Fibroblast of mammary gland (primary cell): Measurements from ENCODE around the gene TEDC1.

ENCODE experiments used
- DNase-seq: peaks from one replicate; pipeline ENCODE4 v3.0.0-alpha.2; 2010; ENCODE audit warnings: low read depth
- H3K4me3 ChIP-seq: 2 replicates; pipeline ENCODE4 v1.5.1; 2011; ENCODE audit warnings: low read depth, mild to moderate bottlenecking, low read length, moderate library complexity; ENCODE audit not compliant: control insufficient read depth
- TF ChIP-seq, protein P1 (sequence below): conservative IDR thresholded peaks from 2 replicates; pipeline ENCODE4 v1.5.1; 2011; ENCODE audit warnings: low read depth, low read length, inconsistent platforms; ENCODE audit not compliant: control insufficient read depth, insufficient read depth

The TEDC1 gene

GRCh38 chr14:105495101-105495989 lies 4.3 kb downstream of the TEDC1 start:
- TF ChIP-seq, protein P1, sequence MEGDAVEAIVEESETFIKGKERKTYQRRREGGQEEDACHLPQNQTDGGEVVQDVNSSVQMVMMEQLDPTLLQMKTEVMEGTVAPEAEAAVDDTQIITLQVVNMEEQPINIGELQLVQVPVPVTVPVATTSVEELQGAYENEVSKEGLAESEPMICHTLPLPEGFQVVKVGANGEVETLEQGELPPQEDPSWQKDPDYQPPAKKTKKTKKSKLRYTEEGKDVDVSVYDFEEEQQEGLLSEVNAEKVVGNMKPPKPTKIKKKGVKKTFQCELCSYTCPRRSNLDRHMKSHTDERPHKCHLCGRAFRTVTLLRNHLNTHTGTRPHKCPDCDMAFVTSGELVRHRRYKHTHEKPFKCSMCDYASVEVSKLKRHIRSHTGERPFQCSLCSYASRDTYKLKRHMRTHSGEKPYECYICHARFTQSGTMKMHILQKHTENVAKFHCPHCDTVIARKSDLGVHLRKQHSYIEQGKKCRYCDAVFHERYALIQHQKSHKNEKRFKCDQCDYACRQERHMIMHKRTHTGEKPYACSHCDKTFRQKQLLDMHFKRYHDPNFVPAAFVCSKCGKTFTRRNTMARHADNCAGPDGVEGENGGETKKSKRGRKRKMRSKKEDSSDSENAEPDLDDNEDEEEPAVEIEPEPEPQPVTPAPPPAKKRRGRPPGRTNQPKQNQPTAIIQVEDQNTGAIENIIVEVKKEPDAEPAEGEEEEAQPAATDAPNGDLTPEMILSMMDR = no peak
- H3K4me3 ChIP-seq = no peak overlapping the region
- DNase-seq = no peak

DNA sequence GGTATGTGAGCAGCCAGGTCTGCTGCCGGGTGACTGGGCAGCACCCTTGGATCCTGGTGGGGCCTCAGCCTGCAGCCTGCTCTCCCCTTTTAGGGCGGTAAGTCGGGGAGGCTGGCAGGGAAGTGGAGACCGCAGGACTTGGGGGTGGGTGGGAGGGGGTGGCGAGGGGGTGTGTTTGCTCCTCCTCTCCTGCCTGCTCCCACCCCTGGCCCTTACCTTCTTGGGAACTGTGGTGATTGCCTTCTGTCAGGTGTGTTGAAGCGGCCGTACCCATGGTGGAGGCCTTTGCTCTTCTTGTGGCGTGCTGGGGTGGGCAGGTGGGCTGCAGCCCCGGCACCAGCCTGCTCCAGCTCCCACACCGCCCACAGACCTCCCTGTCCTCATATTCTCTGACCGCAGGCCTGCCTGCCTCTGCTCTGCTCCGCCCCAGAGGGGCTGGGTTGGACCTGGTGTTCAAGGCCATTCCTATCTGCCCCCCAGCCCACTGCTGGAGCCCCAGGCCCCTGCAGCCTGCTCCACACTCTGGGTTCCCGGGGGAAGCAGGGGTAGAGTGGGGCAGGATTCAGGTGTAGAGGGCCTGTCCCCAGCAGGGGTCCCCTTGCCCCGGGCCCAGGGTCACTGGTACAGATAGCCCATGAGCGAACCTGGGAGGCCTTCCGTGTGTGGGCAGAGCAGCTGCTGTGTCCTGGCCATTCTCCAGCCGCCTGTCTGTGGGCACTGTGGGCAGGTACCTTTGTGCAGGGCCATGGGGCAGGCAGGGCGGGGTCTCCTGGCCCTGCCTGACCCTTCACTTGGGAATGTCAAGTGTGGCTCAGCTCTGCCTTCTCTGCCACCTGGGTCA lies 5.2 kb downstream of the TEDC1 start:
- DNase-seq = no peak
- TF ChIP-seq, protein P1 = no peak
- no peak overlapping the region for H3K4me3 ChIP-seq

DNA sequence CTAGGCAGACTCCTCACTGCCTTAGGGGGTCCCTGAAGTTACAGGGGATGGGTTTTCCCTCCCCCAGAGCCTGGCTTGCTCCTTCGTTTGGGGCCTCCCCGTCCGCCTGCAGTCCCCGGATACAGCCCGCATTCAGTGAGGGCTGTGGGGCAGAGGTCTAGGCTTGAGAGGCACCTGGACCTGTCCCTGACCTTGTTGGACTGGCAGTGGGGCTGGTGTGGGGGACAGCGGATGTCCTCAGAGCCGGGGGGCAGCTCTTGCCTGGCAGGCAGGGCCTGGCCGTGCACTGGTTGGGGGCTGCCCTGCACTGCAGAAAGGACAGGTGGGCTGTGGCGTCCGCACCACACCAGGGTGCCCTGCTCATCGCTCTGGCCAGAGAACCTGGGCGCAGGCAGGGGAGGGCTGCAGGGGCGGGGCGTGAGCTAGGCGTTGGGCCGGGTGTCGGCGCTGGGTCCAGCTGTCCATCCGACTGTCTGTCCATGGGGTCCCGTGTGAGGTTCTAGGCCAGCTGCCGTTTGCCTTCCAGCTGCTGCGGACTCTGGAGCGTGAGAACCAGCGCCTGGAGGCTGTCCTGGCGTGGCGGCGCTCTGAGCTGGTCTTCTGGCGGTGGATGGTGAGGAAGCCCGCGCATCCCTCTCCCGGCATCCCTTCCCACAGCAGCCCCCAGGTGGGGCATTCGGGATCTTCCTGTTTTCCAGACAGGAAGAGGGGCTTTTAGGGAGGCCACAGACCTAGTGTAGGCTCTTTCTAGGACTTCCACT lies 6.0 kb downstream of the TEDC1 start:
- TF ChIP-seq, protein P1 = no peak
- H3K4me3 ChIP-seq = no peak overlapping the region
- DNase-seq = no peak

DNA sequence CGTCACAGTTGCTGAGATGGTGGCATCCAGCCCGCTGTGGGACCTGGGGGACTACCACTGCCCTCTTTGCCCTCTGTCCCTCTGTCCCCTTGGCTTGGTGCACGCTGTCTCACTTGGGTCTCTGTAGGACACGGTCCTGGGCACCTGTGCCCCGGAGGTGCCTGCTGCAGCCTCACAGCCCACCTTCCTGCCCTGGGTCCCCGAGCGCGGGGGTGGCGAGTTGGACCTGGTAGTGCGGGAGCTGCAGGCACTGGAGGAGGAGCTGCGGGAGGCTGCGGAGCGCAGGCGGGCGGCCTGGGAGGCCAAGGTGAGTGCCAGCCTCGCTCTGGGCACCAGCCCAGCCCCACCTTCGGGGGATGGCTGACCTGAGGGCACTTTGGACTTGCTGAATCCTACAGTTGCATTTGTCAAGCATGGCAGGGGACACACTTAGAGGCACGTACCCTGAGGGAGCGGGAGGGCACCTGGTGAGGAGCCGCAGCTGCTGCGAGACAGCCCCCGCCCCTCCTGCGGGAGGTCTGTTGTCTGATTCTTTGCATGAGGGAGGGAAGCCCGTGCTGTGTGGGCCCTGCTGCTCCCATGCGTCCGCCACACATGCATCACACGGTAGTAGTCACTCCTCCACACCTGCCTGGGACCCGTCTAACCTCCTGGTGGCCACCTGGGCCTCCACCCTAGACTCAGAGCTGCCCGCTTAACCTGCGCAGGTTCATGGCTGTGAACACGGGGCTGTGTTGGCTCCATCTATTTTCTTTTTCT lies 6.8 kb downstream of the TEDC1 start:
- TF ChIP-seq, protein P1 = no peak
- no peak overlapping the region for H3K4me3 ChIP-seq
- no peak for DNase-seq

DNA sequence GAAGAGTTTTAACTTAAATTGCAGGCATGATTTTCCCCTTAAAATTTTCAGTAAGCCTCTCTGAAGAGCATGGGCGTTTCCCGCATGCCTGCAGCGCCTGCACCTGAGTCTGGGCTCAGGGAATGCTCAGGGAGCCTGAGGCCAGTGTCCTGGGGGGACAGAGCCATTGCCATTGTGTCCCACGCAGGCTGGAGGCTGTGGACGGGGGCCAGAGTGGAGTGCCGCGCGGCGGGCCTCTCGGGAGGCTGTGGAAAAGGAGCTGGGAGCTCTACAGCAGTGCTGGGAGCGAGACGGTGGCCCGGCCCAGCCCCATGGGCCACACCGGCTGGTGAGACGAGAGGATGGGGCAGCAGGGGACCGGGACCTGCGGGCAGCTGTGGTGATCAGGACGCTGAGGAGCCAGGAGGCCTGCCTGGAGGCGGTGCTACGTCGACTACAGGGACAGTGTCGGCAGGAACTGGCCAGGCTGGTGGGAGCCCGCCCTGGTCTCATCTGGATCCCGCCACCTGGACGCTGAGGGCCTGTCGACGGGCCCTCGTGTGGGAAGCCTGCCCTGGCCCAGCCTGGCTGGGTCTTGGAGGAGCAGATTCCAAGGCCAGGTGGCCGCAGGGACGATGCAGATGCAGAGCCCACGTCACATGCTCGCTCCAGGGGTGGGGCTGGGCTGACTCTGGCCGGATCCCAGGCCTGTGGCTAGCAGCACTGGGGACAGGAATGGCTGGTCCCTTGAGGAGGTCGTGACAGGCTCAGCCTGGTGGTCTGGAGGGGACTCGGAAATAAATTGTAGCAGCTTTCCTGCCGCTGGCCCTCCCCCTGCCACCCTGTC lies 7.6 kb downstream of the TEDC1 start:
- TF ChIP-seq, protein P1 = no peak
- DNase-seq = no peak
- no peak overlapping the region for H3K4me3 ChIP-seq
